ENCODE data around the gene GATAD2B. TPM values are rescaled to one million over a fixed set of nuclear protein-coding genes. Genes with fewer than 3 reads are reported as not detected.

GATAD2B gene
- total RNA-seq, 1 donor from 2014 or later: 12.2 TPM

DNA sequence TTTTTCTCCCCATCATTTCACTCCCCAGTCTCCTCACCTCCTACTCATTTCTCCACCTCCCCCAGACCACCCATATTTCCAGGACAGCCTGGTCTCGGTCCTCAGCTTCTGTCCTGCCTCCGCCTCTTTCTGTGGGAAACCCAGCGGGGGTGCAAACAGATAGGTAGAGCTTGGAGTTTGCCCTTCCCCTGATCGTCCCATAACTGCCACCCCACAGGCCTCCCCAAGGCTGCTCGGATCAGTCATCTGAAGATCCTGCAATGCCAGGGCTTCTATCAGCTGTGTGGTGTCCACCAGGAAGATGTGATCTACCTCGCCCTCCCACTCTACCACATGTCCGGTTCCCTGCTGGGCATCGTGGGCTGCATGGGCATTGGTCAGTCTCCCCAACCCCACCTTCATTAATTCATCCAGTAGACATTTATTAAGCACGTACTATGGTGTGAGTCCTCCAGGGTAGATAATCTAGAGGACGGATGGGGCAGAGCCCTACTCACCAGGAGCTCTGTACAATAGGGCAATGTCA lies 145.9 kb downstream of the GATAD2B start:
- DNase-seq (ENCODE audit: low read depth): no peak
- no peaks in the 10 kb centered on the region for H3K27me3 ChIP-seq (ENCODE audit: control insufficient read depth, insufficient read depth, low read length)
- TF ChIP-seq, protein P1, sequence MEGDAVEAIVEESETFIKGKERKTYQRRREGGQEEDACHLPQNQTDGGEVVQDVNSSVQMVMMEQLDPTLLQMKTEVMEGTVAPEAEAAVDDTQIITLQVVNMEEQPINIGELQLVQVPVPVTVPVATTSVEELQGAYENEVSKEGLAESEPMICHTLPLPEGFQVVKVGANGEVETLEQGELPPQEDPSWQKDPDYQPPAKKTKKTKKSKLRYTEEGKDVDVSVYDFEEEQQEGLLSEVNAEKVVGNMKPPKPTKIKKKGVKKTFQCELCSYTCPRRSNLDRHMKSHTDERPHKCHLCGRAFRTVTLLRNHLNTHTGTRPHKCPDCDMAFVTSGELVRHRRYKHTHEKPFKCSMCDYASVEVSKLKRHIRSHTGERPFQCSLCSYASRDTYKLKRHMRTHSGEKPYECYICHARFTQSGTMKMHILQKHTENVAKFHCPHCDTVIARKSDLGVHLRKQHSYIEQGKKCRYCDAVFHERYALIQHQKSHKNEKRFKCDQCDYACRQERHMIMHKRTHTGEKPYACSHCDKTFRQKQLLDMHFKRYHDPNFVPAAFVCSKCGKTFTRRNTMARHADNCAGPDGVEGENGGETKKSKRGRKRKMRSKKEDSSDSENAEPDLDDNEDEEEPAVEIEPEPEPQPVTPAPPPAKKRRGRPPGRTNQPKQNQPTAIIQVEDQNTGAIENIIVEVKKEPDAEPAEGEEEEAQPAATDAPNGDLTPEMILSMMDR (IDR thresholded peaks at IDR 0.05; ENCODE audit: insufficient read depth, low read length, poor library complexity, severe bottlenecking): no peak
- H3K4me3 ChIP-seq (ENCODE audit: low read depth, low read length): no peak overlapping the region
- H3K36me3 ChIP-seq (ENCODE audit: control insufficient read depth, insufficient read depth, low read length): peaks cover 2% of the 10 kb centered on the region

GRCh38 chr1:153776352-153776751 lies 146.4 kb downstream of the GATAD2B start:
- TF ChIP-seq, protein P1 (IDR thresholded peaks at IDR 0.05; ENCODE audit: insufficient read depth, low read length, poor library complexity, severe bottlenecking): no peak
- no peak for DNase-seq (ENCODE audit: low read depth)
- Histone ChIP-seq H3K36me3 (ENCODE audit: control insufficient read depth, insufficient read depth, low read length) (peaks cover 2% of the 10 kb centered on the region), H3K27me3 (ENCODE audit: control insufficient read depth, insufficient read depth, low read length) (no peaks in the 10 kb centered on the region), H3K4me3 (ENCODE audit: low read depth, low read length) (peak overlapping the region; percentile 40)

DNA sequence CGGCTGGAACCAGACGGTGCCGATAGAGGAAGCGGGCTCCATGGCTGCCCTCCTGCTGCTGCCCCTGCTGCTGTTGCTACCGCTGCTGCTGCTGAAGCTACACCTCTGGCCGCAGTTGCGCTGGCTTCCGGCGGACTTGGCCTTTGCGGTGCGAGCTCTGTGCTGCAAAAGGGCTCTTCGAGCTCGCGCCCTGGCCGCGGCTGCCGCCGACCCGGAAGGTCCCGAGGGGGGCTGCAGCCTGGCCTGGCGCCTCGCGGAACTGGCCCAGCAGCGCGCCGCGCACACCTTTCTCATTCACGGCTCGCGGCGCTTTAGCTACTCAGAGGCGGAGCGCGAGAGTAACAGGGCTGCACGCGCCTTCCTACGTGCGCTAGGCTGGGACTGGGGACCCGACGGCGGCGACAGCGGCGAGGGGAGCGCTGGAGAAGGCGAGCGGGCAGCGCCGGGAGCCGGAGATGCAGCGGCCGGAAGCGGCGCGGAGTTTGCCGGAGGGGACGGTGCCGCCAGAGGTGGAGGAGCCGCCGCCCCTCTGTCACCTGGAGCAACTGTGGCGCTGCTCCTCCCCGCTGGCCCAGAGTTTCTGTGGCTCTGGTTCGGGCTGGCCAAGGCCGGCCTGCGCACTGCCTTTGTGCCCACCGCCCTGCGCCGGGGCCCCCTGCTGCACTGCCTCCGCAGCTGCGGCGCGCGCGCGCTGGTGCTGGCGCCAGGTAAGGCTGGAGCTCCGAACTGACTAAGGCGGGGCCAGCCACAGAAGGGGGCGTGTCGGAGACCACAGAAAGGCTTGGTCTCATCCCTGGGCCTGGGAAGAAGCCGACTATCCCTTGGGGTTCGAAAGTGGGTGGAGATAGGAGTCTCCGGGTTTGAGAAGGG lies 147.1 kb downstream of the GATAD2B start:
- TF ChIP-seq, protein P1 (IDR thresholded peaks at IDR 0.05; ENCODE audit: insufficient read depth, low read length, poor library complexity, severe bottlenecking): no peak
- Histone ChIP-seq H3K4me3 (ENCODE audit: low read depth, low read length) (peak overlapping the region; percentile 40), H3K36me3 (ENCODE audit: control insufficient read depth, insufficient read depth, low read length) (peaks cover 3% of the 10 kb centered on the region), H3K27me3 (ENCODE audit: control insufficient read depth, insufficient read depth, low read length) (no peaks in the 10 kb centered on the region)
- DNase-seq (ENCODE audit: low read depth): no peak

DNA sequence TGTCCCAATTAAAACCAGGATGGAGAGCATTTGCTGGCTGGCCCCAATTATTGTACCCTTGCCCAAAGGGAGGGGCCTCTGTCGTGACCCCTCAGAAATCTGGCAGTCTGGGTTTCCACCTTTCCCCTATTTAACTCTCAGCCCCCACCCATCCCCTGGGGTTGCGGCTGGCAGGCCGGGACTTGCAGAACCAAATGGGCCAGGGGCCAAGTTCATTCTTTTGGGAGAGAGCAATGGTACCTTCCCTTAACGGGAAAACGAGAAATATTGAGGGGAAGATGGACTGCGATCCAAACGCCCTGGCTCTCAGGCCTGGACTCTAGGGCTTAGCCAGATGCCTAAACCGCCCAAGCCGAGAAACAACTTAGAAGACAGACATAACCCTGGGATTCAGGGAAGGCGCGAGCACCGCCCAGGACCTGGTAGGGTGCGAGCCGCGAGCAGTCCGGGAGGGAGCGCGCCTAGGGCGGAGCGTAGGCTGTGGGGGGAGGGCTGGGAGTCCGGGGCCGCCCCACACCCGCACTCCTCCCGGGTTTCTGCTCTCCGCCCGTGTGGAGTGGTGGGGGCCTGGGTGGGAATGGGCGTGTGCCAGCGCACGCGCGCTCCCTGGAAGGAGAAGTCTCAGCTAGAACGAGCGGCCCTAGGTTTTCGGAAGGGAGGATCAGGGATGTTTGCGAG lies 147.9 kb downstream of the GATAD2B start, which contains the start of gene SLC27A3:
Gene SLC27A3 (plus strand): TSS at position 628 of the 678 bp plus-strand sequence. CDS start 91 bp downstream, outside the sequence.
- TF ChIP-seq, protein P1 (IDR thresholded peaks at IDR 0.05; ENCODE audit: insufficient read depth, low read length, poor library complexity, severe bottlenecking): no peak
- DNase-seq (ENCODE audit: low read depth): no peak
- Histone ChIP-seq H3K27me3 (ENCODE audit: control insufficient read depth, insufficient read depth, low read length) (no peaks in the 10 kb centered on the region), H3K36me3 (ENCODE audit: control insufficient read depth, insufficient read depth, low read length) (peaks cover 3% of the 10 kb centered on the region), H3K4me3 (ENCODE audit: low read depth, low read length) (peak within 1 kb of the TSS; percentile 40)

GRCh38 chr1:153774026-153774595 lies 148.7 kb downstream of the GATAD2B start:
- H3K36me3 ChIP-seq (ENCODE audit: control insufficient read depth, insufficient read depth, low read length): peaks cover 3% of the 10 kb centered on the region
- no peaks in the 10 kb centered on the region for H3K27me3 ChIP-seq (ENCODE audit: control insufficient read depth, insufficient read depth, low read length)
- no peak for DNase-seq (ENCODE audit: low read depth)
- H3K4me3 ChIP-seq (ENCODE audit: low read depth, low read length): no peak overlapping the region
- TF ChIP-seq, protein P1 (IDR thresholded peaks at IDR 0.05; ENCODE audit: insufficient read depth, low read length, poor library complexity, severe bottlenecking): no peak

Measured in kidney epithelial cell (primary cell).